Suprapubic skin (tissue), 3 donors: ENCODE data around the gene GPA33.

Experiments
- EP300 ChIP-seq: sonication (generic); formaldehyde crosslinking; IDR thresholded peaks from one replicate; pipeline ENCODE4 v1.6.1; 2017; ENCODE audit warnings: antibody characterized with exemption
- POLR2A ChIP-seq, 2 donors: fragments of 450-650 bp; IDR thresholded peaks; one replicate each; pipeline ENCODE4 v1.6.1; 2017; ENCODE audit warnings: antibody characterized with exemption in 2 of 2, mild to moderate bottlenecking in 2 of 2, moderate library complexity in 2 of 2
- TF ChIP-seq, protein P1 (sequence below), 2 donors: fragments of 200-600 bp in 1 of 2; fragments of 450-650 bp in 1 of 2; sonication (generic) in 1 of 2; IDR thresholded peaks; one replicate each; pipeline ENCODE4 v1.5.1; 2016 to 2019; ENCODE audit warnings: antibody characterized with exemption in 2 of 2, mild to moderate bottlenecking in 1 of 2, moderate library complexity in 1 of 2

DNA sequence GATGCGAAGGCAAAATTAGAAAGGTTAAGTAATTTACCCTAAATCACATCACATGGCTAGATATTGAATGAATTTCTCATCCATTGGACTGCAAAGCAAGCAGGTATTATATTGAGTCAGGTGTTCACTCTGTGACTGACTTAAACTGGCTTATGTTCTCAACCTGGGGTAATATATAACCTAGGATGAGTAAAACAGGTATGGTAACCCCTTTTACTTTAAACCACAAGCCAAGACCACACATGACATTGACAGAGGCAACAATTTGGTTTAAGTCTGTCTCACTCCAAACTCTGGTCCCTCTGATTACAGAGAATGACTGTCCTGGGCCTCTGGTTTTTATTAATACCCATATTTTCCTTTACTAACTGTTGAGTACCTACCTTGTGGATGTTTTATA is 67.8 kb downstream of the GPA33 start:
- TF ChIP-seq, protein P1, sequence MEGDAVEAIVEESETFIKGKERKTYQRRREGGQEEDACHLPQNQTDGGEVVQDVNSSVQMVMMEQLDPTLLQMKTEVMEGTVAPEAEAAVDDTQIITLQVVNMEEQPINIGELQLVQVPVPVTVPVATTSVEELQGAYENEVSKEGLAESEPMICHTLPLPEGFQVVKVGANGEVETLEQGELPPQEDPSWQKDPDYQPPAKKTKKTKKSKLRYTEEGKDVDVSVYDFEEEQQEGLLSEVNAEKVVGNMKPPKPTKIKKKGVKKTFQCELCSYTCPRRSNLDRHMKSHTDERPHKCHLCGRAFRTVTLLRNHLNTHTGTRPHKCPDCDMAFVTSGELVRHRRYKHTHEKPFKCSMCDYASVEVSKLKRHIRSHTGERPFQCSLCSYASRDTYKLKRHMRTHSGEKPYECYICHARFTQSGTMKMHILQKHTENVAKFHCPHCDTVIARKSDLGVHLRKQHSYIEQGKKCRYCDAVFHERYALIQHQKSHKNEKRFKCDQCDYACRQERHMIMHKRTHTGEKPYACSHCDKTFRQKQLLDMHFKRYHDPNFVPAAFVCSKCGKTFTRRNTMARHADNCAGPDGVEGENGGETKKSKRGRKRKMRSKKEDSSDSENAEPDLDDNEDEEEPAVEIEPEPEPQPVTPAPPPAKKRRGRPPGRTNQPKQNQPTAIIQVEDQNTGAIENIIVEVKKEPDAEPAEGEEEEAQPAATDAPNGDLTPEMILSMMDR (IDR thresholded peaks at IDR 0.05): no peak
- TF ChIP-seq EP300 (no peak), POLR2A (IDR thresholded peaks at IDR 0.05) (no peak)
